NB4 (cell line): ENCODE results near the gene GCSAM.

Experiments used
- DNase-seq: peaks from one replicate; pipeline ENCODE4 v3.0.0; 2010; ENCODE audit warnings: low read depth
- H3K4me3 ChIP-seq: one replicate; pipeline ENCODE4 v1.5.1; 2011; ENCODE audit warnings: mild to moderate bottlenecking, low read depth, low read length, moderate library complexity
- MYC ChIP-seq: IDR thresholded peaks from 2 replicates; pipeline ENCODE4 v1.6.1; 2011; ENCODE audit warnings: low read depth, low read length
- POLR2A ChIP-seq: IDR thresholded peaks from 2 replicates; pipeline ENCODE4 v1.6.1; 2011; ENCODE audit warnings: mild to moderate bottlenecking; ENCODE audit not compliant: insufficient read length; ENCODE audit errors: extremely low read depth
- TF ChIP-seq, protein P1 (sequence below): IDR thresholded peaks from one replicate; pipeline ENCODE4 v1.5.1; 2012; ENCODE audit warnings: low read depth, low read length
- TF ChIP-seq, protein P2 (sequence below): IDR thresholded peaks from 2 replicates; pipeline ENCODE4 v1.6.1; 2011; ENCODE audit warnings: low read depth, low read length

The GCSAM gene

DNA sequence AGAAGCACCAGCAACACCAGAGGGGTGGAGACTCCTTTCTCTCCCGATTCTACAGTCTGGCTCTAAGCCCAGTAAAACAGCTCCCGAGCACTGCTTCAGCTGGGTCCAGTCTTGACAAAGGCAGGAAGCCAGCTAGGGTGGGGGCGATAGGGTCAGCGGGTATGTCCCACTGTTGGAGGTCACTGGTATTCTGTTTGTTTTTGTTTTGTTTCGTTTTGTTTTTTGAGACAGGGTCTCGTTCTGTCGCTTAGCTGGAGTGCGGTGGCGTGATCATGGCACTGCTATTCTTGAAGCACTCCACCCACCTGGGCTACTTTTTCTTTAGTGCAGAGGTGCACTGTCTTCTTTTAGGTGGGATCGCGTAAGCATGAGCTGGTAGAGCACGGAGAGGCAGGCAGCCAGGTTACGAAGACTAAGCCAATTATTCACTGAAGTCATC, 16.3 kb downstream of the GCSAM start:
- H3K4me3 ChIP-seq, result no peak overlapping the region
- TF ChIP-seq POLR2A (no peak), MYC (no peak)
- TF ChIP-seq, protein P1, sequence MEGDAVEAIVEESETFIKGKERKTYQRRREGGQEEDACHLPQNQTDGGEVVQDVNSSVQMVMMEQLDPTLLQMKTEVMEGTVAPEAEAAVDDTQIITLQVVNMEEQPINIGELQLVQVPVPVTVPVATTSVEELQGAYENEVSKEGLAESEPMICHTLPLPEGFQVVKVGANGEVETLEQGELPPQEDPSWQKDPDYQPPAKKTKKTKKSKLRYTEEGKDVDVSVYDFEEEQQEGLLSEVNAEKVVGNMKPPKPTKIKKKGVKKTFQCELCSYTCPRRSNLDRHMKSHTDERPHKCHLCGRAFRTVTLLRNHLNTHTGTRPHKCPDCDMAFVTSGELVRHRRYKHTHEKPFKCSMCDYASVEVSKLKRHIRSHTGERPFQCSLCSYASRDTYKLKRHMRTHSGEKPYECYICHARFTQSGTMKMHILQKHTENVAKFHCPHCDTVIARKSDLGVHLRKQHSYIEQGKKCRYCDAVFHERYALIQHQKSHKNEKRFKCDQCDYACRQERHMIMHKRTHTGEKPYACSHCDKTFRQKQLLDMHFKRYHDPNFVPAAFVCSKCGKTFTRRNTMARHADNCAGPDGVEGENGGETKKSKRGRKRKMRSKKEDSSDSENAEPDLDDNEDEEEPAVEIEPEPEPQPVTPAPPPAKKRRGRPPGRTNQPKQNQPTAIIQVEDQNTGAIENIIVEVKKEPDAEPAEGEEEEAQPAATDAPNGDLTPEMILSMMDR, result no peak
- TF ChIP-seq, protein P2, sequence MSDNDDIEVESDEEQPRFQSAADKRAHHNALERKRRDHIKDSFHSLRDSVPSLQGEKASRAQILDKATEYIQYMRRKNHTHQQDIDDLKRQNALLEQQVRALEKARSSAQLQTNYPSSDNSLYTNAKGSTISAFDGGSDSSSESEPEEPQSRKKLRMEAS, result no peak
- DNase-seq, result no peak

DNA sequence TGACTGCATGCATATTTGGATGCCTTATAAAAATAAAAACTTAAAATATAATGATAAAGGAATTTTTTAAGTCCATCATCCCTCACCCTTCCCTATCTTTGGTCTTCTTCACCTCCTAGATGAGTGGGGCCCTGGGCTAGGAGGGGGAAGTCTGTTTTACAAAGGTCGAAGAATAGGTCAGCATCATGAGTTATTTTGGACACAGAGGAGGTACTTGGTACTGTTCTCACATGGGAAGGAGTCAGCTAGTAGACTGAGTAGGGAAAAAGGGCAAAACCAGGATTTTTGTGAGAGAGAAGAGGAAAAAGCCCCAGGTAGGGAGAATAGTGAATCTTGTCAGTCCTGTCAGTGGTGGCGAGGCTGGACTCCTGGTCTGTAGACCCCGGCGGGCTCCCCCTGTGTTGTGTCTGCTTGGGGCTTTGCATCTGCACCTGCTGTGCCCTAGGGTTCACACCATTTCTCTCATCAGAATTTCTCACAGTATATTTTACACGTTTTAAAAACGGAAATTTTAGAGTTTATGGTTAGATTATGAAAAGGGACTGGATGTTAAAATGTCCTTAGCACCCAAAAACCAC, 17.2 kb downstream of the GCSAM start:
- no peak overlapping the region for H3K4me3 ChIP-seq
- TF ChIP-seq POLR2A (no peak), MYC (no peak)
- TF ChIP-seq, protein P1, result no peak
- TF ChIP-seq, protein P2, result no peak

DNA sequence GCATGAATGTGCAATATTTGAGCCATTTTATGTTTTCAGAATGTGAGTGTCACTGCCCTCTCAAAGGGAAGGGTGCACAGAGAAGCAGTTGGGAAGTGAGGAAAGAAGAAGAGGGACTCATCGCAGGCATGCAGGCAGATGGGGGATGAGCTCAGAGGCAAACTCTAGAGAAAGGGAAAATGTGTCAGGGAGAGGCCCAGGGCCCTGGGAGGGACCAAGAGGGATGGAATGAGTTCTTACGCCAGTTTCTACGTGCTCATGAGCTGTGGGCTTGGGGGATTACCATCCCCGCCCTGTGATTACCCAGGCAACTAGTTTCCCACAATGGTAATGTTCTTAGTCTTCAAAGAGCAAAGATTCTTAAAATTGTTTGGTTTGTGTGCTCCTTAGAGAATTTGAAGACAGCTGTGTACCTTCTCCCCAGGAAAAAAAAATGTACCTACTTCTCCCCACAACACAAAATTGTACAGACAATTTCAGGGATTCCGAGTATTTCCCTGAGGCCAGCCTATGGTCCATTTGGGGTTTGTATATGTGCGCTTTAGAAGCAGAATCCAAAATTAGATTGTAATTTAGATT, 17.8 kb downstream of the GCSAM start:
- H3K4me3 ChIP-seq, result no peak overlapping the region
- TF ChIP-seq, protein P1, result no peak
- no peak for TF ChIP-seq POLR2A
- TF ChIP-seq, protein P2, result no peak
- TF ChIP-seq MYC, result no peak
- no peak for DNase-seq

More for the DNA sequence above, 17.2 kb downstream of the GCSAM start:
- no peak for DNase-seq

DNA sequence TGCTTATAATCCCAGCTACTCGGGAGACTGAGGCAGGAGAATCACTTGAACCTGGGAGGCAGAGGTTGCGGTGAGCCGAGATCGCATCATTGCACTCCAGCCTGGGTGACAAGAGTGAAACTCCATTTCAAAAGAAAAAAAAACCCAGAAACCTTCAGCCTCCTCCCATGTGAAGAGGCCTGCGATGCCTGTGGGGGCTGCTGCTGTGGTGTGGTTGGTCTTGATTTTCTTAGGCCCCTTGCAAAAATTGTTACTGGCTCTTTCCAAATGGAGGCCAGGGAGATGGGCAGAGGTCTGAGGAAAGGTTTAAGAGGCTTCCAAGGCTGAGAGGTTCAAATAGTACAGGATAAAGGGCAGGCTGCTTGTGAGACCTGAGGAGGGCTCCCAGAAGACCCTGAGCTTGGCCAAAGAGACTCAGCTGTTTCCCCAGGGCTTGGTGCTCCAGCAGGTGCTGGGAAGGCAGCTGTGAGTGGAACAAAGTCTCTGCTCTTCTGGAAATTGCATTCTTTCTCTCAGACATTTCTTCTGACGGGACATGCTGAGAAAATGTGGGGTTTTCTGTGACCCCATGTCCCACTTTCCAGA, 18.4 kb downstream of the GCSAM start:
- DNase-seq, result no peak
- TF ChIP-seq POLR2A, result no peak
- TF ChIP-seq MYC, result no peak
- no peak overlapping the region for H3K4me3 ChIP-seq

DNA sequence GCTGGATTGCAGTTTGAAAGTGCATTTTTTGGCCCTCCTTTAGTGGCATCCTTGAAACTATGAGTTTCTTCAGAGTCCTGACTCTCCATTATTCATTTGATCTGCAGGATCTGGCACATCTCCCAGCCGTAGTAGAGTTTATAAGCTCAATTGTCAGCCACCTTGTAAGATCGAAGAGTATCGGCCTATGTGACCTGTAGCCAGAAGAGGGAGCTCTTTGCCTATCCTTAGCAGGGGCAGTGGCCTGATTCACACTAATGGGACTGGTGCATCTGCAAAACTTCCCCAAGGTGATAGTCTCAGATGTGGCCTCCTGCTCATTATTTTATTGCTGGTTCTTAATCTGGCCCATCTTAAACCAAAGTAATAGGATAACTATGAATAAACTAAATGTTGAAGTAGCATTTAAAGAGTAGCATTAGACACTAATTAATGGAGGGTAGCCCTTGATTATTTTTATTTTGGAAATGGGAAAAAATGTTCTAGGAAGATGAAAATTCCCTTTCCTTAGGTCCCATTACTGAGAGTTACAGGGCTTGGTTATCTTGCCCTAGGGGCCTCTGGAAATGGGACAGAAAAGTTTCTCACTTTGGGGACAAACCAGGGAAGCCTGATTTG, 21.2 kb downstream of the GCSAM start:
- H3K4me3 ChIP-seq, result no peak overlapping the region
- peak; percentile 71 for DNase-seq
- TF ChIP-seq, protein P2, result no peak
- TF ChIP-seq POLR2A, result no peak
- TF ChIP-seq MYC, result no peak
- TF ChIP-seq, protein P1, result peak; percentile 88

DNA sequence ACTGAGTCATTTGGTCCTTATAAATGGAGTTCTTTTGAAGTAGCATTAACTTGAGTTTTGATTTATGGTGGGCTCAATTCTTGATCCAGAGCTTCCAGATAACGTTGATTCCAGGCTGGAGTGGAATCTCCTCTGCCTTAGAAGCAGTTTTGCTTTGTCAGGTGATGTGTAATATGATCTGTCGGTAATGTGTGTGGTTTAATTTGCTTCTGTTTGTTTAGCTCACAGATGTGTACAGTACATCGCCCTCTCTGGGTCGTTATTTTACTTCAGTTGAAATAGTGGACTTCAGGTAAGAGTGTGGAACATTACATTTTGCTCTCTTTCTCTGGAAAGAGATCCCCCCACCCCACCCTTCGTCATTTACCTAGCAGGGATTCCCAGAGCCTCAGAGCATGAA, 23.7 kb downstream of the GCSAM start:
- DNase-seq, result no peak
- TF ChIP-seq, protein P2, result no peak
- TF ChIP-seq POLR2A (no peak), MYC (no peak)
- TF ChIP-seq, protein P1, result no peak
- H3K4me3 ChIP-seq, result no peak overlapping the region
